Stimulated activated CD8-positive, alpha-beta memory T cell treated with anti-CD3 and anti-CD28 coated beads, Interleukin-15, amount 100 ng/mL, for 4 hours (primary cell): ENCODE results near the gene STK32C.
"Not testable (repeated sequence)": the region's sequence is repeated elsewhere in the genome, so short reads cannot be mapped to it uniquely, and the experiment has no call there.

Experiments
- DNase-seq, 2 donors: peaks; one replicate each; pipeline ENCODE4 v3.0.0-alpha.2; 2020; ENCODE audit warnings: low read depth in 2 of 2

STK32C gene

DNA sequence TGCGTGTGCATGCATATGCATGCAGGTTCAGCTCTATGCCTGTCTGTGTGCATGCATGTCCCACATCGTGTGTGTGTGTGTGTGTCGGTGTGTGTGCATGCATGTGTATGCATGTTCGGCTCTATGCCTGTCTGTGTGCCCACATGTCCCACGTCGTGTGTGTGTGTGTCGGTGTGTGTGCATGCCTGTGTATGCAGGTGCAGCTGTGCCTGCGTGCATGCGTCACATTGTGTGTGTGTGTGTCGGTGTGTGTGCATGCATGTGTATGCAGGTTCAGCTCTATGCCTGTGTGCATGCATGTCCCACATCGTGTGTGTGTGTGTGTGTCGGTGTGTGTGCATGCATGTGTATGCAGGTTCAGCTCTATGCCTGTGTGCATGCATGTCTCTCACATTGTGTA lies 39.8 kb downstream of the STK32C start:
- not testable (repeated sequence) for DNase-seq

DNA sequence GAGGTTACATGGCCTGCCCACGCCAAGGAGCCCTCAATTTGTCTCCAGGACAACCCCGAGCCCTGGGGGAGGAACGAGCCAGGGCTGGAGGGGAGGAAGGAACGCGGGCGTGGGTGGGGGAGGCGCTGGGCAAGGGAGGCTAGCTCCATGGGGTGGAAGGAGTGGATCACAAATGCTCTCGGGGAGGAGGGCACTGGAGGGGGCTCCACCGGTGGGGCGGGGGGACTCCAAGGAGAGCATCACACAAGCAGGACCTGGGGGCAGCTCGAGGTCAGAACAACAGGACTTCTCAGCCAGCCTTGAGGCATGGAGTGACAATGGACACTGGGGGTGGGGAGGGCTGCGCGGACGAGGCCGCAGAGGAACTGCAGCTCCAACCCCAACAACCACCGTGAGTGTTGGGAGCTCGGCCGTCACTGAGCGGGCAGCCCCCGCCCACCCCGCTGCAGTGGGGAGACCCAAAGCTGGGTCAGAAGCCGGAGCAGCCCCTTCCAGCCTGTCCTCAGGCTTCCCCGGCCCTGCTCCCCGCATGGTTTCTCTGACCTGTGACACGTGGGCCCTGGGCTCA lies 41.1 kb downstream of the STK32C start:
- no peak for DNase-seq

DNA sequence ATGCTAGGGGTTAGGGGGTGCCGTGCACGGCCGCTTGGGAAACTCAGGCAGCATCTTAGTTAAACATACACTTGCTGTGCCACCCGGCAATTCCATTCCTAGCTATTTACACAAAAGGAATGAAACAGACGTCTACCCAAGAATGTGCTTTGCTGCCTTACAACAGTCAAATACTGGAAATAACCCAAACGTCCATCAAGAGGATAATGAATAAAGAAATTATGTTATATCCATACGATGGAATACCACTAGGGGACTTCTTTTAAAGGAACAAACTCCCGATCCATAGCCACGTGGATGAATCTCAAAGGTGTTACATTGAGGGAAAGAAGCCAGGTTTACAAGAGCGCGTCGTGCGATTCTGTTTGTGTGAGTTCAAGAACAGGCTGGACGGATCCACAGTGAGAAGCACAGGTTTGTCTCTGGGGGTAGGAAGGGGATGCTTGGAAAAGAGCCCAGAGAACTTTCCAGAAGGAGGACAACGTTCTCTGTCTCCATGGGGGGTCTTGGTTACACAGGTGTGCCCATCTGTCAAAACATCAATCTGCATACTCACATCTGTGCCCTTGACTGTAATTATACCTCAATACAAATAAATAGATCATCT lies 41.8 kb downstream of the STK32C start:
- DNase-seq, result no peak

DNA sequence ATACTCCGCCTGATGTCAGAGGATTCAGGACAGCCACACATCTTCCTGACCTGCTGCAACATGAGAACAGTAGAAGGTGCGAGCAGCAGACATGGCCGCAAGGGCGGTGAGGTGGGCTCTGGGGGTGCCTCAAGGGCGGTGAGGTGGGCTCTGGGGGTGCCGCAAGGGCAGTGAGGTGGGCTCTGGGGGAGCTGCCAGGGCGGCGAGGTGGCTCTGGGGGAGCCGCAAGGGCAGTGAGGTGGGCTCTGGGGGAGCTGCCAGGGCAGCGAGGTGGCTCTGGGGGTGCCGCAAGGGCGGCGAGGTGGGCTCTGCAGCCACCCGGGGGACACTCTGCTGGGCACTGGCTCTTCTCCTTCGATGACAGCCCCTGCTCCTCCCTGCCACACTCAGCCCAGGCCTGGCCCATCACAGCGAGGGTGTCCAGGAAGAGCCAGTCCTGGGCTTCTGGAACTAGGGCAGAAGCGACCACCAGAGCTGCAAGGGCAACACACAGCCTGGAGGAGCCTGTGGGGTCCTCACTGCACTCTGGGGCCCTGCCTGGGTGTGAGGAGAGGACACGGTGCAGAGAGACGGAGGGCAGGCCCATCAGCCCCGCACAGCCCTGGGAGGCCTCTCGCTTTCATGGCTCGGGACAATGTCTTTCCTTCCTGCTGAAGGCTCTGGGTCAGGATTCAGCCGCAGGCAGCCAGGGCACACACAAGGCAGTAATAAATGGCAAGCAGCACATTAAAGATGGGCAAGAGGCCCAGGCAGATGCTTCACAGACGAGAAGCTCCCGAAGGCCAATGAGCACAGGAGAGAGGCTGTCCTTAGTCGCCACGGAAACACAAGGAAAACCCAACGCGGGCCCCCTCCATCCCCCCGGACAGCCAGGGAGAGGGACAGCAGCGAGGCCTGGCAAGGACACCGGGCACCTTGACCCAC lies 42.5 kb downstream of the STK32C start:
- no peak for DNase-seq

DNA sequence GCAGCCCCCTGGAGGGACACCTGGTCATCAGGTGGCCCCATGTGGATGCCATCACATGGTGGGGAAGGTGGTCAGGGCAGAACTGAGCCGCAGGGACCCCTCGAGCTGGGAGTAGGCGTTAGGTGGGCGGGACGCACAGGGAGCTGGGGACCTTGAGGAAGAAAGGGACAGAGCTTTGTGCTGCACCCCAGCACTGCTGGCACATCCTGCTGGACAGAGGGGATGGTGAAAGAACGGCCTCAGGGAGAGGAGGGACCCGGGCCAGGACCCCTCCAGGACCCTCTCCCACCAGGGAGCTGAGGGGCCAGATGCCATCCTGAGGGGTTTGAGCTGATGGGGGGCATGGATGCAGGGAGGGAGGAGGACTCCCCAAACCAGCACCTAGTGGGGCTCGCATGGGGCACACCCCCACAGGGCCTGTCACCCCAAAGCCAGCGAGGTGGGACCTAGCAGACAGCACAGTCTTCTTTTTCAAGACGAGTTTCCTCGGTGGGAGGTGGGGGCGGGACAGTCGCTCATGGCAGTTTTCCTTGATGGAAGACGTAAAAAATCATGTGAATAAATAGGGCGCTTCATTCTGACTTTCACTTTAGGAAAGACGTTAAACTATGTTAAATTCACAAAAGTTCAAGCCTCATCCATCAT lies 43.3 kb downstream of the STK32C start:
- DNase-seq, result no peak

DNA sequence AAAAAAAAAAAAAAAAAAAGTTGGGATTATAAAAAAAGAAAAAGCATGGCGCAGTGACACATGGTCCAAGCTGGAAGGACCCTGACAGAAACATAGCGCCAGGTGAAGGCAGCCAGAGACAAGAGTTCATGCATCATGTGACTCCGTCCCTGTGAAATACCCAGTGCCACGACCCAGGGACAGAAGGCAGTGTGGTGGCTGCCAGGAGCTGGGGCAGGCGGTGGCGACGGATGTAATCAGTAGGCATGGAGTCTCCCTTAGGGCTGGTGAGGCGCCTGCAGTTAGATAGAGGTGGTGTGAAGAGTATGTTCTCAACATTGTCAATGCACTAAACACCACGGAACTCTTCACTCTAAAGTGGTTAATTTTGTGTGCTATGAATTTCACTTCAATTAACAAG lies 43.9 kb downstream of the STK32C start:
- no peak for DNase-seq

DNA sequence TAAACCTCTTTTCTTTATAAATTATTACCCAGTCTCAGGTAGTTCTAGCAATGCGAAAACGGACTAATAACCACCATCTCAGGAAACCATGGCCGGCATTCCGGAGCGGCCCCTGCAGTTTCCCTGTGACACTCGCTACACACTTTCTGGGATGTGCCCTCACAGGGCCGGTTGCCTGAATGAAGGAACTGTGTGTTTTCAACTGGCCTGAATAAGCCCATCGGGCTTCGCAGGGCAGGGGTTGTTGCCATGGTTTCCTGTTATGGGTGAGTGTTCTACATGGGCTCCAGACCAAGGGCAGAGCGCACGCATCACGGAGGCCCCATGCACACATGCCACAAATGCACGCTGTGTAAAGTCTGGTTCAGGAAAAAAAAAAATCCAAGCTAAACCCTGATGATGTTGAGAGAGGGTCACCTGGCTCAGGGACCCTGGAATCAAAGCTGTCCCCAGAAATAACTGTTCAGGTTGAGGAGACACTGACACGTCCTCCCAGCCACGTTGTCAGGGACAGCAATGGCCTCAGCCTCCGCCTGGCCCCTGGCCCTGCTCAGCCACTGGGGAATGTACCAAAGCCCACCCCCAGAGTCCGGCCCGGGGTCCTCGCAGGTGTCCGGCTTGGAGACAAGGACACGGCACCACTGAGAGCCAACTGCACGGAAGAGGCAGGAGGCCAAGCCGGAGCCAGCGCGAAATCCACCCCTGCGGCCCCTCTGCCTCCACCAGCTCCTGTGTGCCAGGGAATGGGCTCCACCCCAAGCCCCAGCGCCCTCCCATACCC lies 47.9 kb downstream of the STK32C start:
- DNase-seq, result no peak

DNA sequence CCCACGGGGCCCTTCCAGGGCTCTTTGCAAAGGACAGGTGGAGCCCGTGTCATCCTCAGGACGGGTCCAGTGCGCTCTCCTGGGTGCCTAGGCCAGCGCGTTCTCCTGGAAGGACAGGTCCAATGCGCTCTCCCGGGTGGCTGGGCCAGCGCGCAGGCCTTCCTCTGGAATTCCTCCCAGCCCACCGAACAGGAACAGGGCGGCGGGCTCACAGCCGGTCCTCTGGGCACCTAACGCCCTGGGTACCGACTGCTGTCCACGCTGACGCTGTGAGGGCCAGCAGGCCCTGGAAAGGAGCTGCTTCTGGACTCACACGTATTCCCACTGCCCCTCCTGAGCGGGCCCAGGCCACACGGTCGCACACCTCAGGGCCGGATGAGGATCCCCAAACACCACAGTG lies 49.3 kb downstream of the STK32C start:
- DNase-seq, result no peak

DNA sequence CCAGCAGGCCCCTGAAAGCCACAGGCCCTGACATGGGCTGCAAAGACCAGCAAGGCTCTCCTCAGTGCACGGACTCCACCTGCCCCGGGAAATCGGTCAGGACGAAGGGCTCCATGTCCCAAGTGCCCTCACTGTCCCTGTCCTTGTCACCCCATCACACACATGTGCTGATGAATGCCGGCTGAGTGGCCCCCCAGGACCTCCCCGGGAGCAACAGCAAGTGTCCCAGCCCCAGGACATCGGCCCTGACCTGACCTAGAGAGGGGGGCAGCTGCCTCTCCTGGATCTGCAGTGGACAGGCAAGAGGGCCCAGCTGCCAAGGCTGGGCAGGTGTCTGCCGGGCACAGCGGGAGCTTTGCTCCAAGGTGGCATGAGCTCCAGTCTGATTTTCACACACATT lies 49.8 kb downstream of the STK32C start:
- DNase-seq, result no peak

DNA sequence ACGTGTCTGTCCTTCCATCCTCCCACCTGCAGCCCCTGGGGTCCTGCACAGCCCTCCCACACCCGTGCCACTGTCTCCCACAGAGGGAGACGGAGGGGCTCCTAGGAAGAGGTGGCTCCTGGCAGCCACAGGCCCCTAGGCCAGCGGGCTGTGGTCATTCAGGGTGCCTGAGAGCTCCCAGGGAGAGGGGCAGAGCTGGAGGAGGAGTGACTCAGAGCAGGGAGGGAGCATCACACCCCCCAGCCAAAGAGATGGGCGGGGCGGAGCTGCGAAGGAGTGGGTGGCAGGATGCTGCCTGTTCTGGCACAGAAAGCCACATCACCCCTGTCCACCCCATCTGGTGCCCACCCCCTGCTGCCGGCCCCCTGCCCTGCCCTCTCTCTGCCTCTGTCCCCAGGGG lies 50.5 kb downstream of the STK32C start:
- DNase-seq, result peak; percentile 11 to 21

DNA sequence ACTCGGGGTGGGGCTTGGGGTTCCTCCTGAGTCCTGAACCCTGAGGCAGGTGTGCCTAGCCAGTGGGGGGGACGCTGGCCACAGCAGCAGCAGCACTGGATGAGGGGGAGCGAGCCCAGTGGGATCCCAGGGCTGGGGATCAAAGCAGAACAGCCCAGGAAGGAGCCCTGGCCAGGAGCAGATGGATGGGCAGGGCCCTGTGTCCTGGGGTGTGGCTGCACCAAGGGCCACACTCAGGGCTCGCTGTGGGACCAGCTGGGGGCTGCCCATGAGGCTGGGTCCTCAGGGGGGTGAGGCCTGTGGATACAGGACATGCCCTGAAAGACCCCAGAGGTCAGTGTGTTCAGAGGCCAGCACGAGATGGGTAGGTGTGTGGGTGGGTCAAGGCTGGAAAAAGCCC lies 50.9 kb downstream of the STK32C start:
- no peak for DNase-seq

DNA sequence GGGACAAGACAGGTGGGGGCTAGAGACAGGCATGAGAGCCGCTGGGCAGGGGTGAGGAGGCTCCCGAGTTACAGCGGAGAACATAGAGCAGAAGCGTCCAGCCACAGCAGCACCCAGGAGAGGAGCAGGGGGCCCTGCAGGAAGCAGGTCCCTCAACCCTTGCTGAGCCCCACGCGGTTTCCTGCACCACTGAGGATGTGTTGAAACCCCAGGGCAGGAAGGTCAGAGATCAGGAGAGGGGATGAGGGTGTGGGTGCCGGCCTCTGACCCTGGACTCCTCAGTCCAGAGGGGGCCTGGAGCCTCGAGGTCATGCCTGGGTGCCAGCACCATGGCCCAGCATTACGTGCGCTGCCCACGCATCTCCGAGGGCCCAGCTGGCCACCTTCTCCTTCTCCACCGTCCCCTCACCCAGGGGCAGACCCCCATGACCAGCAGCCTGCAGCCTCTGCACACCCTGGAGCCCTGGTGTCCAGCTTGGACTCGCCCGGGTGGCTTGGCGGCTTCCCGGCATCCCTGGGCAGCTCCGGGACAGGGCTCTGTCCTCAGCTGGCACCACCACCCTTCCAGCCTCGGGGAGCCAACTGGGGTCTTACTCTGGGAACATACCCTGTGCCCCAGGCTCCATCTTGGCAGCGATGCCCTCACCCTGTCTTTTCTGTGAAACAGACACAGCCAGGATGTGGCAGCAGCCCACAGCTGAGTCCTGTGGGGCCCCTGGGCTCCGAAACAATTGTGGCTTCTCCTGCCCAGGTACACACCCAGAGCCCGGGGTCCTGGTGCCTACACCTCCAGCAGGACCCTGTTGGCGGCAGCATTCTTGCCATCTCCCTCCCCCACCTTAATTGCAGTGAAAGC lies 52.0 kb downstream of the STK32C start:
- DNase-seq, result no peak

DNA sequence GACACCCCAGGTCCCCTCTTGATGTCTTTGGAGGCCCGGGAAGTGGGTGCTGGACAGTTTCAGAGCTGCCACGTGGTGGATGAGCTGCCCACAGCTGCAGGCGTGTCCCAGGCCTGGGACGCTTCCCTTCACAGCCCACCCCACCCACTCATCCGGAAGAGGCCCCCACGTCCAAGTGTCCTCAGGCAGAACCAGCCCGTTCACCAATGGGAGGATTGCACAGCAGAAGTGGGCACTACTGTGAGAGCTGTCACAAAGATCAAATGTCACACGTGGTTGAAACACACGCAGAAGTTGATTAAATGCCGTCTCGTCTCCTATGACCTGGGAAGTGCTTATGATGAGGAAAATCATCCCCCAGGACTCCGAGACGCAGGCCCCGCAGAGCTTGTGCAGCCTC lies 52.9 kb downstream of the STK32C start:
- DNase-seq, result no peak

DNA sequence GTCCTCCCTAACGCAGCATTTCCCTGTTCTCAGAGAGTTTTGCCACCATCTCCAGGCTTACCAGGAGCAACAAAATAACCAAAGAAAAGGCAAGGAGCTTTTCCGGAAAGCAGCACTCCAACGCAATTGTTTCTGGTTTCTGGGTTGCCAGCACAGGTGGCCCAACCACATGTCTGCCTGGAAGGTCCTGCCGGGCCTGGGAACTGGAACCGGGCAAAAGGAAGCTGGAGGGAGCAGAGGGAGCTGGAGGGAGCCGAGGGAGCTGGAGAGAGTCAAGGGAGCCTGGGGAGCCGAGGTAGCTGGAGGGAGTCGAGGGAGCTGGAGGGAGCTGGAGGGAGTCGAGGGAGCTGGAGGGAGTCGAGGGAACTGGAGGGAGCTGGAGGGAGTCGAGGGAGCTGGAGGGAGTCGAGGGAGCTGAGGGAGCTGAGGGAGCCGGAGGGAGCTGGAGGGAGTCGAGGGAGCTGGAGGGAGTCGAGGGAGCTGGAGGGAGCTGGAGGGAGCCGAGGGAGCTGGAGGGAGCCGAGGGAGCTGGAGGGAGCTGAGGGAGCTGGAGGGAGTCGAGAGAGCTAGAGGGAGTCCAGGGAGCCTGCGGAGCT lies 54.6 kb downstream of the STK32C start:
- no peak for DNase-seq

DNA sequence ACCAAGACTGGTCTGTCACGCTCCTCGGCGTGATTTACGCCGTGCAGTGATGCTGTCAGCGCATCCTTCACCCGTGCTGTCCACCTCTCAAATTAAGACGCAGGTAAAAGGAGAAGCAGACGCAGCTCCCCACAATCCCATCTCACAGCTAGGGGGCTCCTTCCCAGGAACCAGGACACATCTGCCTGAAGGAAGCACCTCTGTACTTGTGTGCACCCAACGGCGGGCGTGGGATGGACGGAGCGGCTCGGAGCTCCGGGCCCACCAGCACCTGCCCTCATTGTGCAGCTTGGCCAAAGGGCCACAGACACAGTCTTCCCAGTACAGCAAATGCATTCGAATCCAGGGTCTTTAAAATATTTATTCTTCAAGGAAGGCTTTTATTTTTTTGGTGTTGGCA lies 55.3 kb downstream of the STK32C start:
- DNase-seq, result no peak

DNA sequence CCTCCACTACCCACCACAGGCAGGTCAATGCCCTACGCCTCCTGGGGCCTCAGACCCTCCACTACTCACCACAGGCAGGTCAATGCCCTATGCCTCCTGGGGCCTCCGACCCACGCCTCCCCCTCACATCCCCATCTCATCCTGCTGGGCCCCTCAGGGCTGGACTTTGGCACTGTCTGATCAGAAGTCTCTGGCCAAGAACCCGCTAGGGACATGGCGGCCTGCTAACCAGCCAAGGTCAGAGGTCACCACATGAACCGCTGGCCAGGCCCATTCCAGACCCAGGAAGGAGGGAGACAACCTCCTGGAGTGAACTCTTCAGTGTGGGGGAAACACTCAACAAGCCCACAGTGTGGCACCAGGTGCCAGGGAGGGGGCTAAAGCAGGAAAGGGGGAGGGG lies 55.8 kb downstream of the STK32C start:
- DNase-seq, result no peak

DNA sequence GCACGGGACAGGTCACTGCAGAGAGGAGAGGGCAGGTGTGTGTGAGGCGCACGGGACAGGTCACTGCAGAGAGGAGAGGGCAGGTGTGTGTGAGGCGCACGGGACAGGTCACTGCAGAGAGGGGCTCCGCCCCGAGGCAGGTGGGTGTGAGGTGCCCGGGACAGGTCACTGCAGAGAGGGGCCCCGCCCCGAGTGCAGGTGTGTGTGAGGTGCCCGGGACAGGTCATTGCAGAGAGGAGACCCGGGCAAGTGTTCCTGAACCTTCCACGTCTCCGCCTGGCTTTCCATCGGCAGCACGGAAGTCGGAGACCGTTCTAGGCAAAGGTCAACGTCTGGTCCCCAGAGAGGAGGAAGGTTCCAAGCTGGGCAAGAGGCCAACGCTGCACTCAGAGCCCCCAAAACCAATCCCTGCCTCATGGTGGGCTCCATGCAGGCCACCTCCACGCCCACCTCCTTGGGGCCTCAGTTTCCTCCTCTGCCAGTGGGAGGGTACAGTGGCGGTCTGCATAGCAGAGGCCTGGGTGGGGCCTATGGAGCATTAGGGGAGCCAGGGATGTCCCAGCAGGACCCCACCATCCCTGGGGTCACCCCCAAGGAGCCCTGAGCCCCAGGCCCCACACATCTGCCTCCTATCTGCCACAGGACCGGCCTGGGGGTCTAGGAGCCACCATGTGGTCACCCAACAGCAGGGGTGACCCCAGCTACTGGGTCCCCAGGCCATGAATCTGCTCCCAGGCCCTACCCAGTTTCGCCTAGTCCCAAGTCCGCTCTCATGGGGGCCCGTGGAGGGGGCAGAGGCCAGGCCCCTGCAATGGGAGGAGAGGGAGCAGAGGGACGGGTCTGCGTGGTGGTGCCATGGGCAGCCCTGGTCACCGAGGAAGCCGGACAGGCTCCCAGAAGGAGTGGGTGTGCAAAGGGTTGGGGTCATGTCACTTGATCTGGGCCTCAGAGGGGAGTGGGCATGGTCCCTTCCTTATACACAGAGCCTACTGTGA lies 57.0 kb downstream of the STK32C start:
- DNase-seq, result no peak

DNA sequence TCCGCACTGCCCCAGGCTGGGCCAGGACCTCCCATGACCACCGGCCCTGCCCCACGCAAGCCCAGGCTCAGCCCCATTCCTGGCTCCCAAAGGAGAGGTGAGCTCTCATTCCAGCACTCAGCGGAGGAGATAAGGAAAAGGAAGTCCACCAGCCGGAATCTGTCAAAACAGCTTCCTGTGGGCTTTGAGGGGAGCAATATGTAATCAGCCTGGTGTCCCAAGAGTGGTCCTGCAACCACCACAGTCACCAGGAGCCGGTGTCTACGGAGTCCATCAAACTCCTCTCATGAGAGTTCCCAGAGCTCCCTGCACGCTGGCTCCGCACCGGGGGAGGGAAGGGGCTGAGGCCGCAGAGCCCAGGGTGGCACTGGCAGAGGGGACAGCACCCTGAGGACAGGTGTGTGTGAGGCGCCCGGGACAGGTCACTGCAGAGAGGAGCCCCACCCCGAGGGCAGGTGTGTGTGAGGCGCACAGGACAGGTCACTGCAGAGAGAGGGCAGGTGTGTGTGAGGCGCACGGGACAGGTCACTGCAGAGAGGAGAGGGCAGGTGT lies 57.9 kb downstream of the STK32C start:
- no peak for DNase-seq

DNA sequence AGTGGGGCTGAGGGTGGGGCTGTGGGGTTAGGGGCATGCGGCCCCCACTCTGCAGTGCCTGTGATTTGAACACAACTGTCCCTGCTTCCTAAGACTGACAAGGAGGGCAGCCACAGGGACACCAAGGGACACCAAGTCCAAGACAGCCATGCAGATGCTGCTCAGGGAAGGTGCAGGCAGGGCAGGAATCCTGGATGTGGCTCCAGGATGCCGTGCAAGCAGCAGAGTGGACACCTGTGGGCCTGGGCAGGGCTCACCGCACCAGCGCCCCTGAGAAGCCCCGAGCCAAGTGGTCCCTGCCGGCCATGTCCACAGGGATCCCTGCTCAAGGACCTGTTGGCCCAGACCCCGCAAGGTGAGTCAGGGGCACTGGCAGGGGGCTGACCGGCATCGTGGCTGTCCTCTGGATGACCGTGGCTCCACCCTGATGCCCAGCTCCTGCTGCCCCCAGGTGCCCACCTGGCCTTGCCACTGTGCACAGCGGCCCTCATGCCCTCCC lies 58.5 kb downstream of the STK32C start:
- DNase-seq, result no peak
